KBM-7 (cell line): ENCODE measurements around the gene IRAK2.

Experiments
- DNase-seq: peaks from one replicate; pipeline ENCODE4 v3.0.0-alpha.2; 2015
- in situ Hi-C: fragments of 300-500 bp; cut with MboI; formaldehyde crosslinking; loops from 2 replicates; pipeline ENCODE4 v1.14.3; 2020; ENCODE audit warnings: low sequenced_read_pairs, low pct_unique_long_range_greater_than_20kb, mixed read lengths

Gene IRAK2

GRCh38 chr3:10213156-10213792 lies 48.6 kb downstream of the IRAK2 start:
- no peak for DNase-seq
- in situ Hi-C loops, result no loop called here

GRCh38 chr3:10215578-10216368 lies 51.1 kb downstream of the IRAK2 start:
- in situ Hi-C loops, result no loop called here
- no peak for DNase-seq

- no peak for DNase-seq
- in situ Hi-C loops, result no loop called here
Measured at GRCh38 chr3:10217359-10217758, 52.6 kb downstream of the IRAK2 start.

GRCh38 chr3:10219737-10220136 lies 55.0 kb downstream of the IRAK2 start:
- in situ Hi-C loops, result no loop called here

DNA sequence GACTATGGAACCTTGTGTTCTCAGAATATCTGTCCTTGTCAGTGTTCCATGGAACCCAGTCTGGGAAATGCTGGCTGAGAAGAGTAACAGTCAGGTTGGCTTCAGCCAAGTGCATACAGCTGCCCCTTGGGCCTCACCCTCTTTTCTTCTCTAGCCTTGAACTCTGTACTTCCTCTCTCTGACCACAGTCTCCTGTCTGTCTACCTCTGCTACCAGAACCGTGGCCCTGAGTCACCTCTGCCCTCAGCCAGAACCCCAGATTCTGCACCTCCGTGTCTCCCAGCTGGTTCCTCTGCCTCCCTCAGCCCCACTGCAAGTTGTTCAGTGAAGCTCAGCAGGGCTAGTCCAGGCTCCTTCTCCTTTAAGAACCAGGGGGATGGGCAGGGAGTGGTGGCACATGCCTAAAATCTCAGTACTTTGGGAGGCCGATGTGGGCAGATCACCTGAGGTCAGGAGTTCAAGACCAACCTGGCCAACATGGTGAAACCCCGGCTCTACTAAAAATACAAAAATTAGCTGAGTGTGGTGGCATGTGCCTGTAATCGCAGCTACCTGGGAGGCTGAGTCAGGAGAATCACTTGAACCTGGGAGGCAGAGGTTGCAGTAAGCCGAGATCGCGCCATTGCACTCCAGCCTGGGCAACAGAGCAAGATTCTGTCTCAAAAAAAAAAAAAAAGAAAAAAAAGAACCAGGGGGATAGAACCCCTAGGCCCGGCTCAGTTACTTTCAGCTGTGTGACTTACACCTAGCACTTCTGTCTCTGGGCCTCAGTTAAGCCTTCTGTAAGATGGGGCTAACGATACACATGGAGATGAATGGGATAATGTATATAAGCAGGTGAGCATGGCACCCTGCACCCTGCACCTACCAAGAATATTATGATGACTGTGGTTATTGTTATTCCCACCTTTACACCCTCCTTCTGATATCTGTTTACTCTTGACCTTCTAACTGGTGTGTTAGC lies 59.2 kb downstream of the IRAK2 start:
- peak; percentile 64 for DNase-seq

More at GRCh38 chr3:10219737-10220136, 55.0 kb downstream of the IRAK2 start:
- DNase-seq, result no peak

GRCh38 chr3:10224794-10225665 lies 60.3 kb downstream of the IRAK2 start:
- in situ Hi-C loops, result no loop called here
- DNase-seq, result peak; percentile 82

More for the DNA sequence above, 59.2 kb downstream of the IRAK2 start:
- in situ Hi-C loops, result no loop called here

DNA sequence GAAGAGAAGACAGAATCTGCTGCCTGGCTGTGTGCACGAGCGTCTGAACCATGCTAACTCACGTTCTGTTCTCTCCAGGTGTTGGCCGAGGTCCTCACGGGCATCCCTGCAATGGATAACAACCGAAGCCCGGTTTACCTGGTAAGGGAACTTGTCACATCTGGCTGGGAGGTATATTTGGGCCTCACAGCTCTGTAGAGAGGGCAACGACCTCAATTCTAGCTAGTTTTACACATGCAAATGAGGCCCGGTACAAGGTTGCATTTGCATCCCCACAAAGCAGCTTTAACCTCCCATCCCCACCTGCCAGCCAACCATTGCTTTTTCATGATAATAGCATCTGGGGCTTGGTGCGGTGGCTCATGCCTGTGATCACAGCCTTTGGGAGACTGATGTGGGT lies 61.6 kb downstream of the IRAK2 start:
- in situ Hi-C loops, result no loop called here
- no peak for DNase-seq

DNA sequence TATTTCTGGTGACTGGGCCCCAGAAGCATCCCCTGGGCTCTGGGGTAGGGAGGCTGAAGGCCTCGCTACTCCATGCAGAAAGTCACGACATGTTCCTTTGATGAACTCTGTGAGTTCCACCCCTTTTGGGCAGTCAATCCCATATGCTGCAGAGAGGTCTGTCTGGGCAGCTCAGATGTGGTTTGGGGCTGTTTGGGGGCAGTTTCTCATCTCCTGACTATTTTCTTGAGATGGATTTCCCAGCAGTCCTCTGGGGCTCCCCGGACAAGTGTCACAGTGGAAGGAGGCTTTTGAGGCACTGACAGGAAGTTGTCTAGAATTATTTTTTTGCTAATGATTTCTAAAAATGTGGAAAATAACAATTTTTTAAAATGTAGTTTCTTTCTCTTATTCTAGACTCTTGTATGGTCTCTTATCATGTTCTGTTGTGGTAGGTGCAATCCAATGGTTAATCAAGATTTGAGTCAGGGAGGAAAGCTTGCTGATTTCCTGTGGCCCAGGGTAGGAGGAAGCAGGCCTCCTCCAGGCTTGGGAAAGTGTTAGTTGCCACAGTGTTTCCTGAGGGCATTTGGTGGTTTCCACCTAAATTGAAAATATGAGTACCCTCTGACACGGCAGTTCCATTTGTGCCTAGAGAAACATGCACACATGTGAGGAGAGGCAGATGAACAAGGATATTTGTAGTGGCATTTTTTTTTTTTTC lies 63.7 kb downstream of the IRAK2 start:
- in situ Hi-C loops, result no loop called here
- DNase-seq, result peak; percentile 90

DNA sequence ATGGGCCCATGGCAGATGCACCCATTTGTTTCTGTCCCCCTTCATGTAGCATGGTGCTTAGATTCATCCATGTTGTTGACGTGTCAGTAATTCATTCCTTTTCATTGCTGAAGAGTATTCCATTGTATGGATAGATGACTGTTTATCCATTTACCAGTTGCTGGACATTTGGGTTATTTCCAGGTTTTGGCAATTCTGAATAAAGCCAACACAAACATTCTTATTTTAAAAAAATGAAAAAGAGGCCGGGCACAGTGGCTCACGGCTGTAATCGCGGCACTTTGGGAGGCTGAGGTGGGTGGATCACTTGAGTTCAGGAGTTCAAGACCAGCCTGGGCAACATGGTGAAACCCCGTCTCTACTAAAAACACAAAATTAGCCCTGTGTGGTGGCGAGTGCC lies 64.9 kb downstream of the IRAK2 start:
- in situ Hi-C loops, result no loop called here
- no peak for DNase-seq

DNA sequence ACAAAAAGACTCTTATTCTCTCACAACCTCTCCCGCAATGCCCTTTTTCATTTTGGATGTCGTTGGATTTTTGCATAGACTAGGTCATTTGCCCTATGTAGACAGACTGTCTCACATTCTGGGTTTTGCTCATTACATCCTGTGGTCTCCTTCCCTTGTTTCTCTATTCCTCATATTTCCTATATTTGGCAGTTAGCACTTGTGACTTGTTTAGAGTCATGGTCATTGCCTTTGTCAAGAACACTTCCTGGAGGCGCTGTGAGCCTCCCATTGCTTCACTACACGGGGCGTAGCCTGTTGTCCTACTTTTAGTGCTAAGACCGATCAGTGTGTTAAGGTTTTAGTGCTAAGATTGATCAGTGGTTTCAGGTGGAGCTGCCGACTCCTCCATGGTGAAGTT lies 67.4 kb downstream of the IRAK2 start:
- in situ Hi-C loops, result no loop called here

DNA sequence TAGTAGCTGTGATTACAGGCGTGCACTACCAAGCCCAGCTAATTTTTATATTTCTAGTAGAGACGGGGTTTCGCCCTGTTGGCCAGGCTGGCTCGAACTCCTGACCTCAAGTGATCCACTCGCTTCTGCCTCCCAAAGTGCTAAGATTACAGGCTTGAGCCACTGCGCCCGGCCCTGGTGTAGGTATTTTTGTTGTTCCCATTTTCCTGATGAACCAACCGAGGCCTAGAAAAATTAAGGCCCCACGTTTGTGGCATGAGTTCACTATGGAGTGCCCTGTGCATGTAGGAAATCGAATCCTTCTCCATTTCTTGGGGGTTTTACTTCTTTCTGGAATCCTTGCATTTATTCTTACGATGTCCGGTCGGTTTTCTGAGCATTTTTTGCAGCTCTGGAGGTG lies 69.3 kb downstream of the IRAK2 start:
- DNase-seq, result no peak
- in situ Hi-C loops, result no loop called here

More for the DNA sequence above, 67.4 kb downstream of the IRAK2 start:
- DNase-seq, result no peak

DNA sequence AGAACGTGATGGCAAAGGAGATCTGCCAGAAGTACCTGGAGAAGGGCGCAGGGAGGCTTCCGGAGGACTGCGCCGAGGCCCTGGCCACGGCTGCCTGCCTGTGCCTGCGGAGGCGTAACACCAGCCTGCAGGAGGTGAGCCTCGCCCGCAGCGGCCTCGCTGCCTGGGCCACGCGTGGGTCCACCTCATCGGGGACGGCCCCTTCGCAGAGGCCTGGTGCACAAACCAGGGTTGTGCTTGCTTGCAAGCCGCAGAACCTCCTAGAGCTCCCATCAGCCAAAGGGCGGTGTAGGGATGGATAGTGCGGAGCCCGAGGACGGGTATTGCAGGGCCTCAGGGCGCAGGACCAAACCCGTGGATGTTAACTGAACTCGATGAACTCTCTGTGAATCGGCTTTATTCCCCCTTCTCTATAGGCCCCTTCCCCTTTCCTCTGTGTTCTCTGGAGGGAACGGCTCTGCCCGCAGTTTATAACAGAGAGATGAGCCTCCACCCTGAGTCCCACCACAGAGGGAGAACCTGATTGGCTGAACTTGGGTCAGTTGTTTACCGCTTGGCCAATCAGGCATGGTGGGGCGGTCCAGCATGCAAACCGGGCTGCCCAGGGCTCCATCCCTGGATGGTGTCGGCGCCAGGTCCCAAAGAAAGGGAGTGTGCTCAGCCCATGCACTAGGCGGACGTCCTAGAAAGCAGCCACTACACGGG lies 70.0 kb downstream of the IRAK2 start:
- DNase-seq, result no peak
- in situ Hi-C loops, result no loop called here

DNA sequence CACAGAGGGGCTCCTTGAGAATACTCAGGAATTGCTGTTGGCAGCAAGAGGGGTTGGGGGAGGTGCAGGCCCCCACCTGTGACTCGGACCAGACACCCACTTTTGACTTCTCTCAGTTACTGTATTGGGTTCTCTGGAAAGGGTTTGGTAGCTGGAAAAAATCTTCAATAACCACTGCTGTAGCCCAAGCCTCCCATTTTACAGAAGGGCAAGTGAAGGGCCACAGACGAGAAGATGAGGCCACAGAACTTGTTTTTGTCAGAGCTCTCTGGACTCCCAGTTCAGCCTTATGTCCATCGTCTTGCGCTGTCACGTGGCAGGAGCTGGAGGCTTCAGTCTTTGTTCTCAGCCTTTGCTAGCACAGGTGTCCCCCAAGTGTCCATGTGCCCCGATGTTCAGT lies 70.8 kb downstream of the IRAK2 start:
- in situ Hi-C loops, result no loop called here
- no peak for DNase-seq

- in situ Hi-C loops, result no loop called here
- DNase-seq, result no peak
Measured at GRCh38 chr3:10238345-10239183, 73.8 kb downstream of the IRAK2 start.

DNA sequence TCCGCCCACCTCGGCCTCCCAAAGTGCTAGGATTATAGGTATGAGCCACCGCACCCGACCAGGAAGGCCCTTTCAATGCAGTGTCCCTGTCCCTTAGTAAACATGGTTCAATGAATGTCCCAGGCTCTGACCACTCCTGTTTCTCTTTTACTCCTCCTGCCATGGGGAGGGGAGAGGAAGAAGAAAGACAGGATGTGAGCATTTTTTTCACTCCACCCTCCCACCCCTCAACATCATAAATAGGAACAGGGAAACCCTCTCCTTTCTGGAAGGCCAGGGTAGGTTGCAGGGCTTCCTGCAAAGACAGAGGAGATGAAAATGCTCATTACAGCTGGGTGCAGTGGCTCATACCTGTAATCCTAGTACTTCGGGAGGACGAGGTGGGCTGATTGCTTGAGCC lies 76.1 kb downstream of the IRAK2 start:
- no peak for DNase-seq
- in situ Hi-C loops, result no loop called here

DNA sequence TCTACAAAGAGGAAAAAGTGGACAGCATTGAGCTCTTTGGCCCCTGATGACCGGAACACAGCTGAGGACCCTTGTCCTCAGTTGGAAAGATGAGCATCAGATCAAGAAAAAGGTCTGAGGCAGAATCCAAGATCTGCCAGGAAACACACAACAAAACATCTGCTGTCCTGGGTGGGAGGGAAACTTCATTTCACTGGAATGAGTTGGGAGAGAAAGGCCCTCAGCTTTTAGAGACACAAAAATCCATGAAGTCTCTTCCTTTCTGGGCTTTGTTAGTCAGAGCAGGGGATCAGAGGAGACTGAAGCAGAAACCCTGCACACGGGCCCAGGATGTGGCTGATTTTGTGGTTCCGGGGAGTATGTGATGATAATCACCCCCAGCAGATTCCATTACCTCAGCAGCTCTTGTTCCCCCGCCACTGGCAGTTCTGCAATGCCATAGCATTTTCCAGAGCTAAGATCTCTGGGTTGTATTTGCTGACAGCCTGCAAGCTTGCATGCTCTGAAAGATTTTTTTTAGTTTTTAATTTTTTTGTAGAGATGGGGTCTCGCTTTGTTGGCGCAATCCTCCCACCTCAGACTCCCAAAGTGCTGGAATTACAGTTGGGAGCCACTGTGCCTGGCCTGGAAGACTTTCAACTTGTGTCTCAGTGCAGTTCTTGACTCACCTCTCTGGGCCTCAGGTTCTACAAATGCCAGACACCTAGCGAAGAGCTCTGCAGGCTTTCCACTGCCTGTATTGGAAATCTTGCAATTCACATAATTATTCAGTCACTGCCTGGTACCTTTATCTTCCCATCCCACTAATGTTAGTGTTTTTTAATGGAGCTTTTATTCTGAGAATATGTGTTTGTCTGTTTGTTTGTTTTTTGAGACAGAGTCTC lies 77.7 kb downstream of the IRAK2 start:
- in situ Hi-C loops, result no loop called here
- peak; percentile 48 for DNase-seq
